HG03025 (cell line): ENCODE measurements around the gene SLC7A5.
A peak's percentile ranks its signal among the peaks of the same experiment; 100 is the strongest.
"Not testable (repeated sequence)": the region's sequence is repeated elsewhere in the genome, so short reads cannot be mapped to it uniquely, and the experiment has no call there.

Experiments used
- ATAC-seq: cut with Tn5 transposase; IDR thresholded peaks from one replicate; pipeline ENCODE4 v1.9.1; 2021; ENCODE audit warnings: mild to moderate bottlenecking, moderate library complexity; ENCODE audit not compliant: unreplicated experiment, low FRiP score

The SLC7A5 gene

GRCh38 chr16:87824991-87825841 lies 44.1 kb downstream of the SLC7A5 start:
- no peak for ATAC-seq

- no peak for ATAC-seq
Measured at GRCh38 chr16:87824016-87824990, 45.0 kb downstream of the SLC7A5 start.

- no peak for ATAC-seq
Measured at GRCh38 chr16:87823181-87823929, 46.0 kb downstream of the SLC7A5 start.

- no peak for ATAC-seq
Measured at GRCh38 chr16:87822108-87822970, 47.0 kb downstream of the SLC7A5 start.

GRCh38 chr16:87821376-87822107 lies 47.8 kb downstream of the SLC7A5 start:
- ATAC-seq, result no peak

- no peak for ATAC-seq
Measured at GRCh38 chr16:87819983-87820382, 49.3 kb downstream of the SLC7A5 start.

- ATAC-seq, result no peak
Measured at GRCh38 chr16:87819282-87819681, 50.0 kb downstream of the SLC7A5 start.

GRCh38 chr16:87818533-87819161 lies 50.7 kb downstream of the SLC7A5 start:
- no peak for ATAC-seq

- ATAC-seq, result no peak
Measured at GRCh38 chr16:87817910-87818309, 51.4 kb downstream of the SLC7A5 start.

GRCh38 chr16:87817370-87817769 lies 51.9 kb downstream of the SLC7A5 start:
- ATAC-seq, result not testable (repeated sequence)

- no peak for ATAC-seq
Measured at GRCh38 chr16:87816507-87817100, 52.7 kb downstream of the SLC7A5 start.

- ATAC-seq, result no peak
Measured at GRCh38 chr16:87815567-87815966, 53.7 kb downstream of the SLC7A5 start.

- ATAC-seq, result no peak
Measured at GRCh38 chr16:87812200-87812656, 57.1 kb downstream of the SLC7A5 start.

GRCh38 chr16:87811454-87811853 lies 57.9 kb downstream of the SLC7A5 start:
- ATAC-seq, result not testable (repeated sequence)

- ATAC-seq, result peak; percentile 45
Measured at GRCh38 chr16:87809150-87809902, 60.0 kb downstream of the SLC7A5 start.

GRCh38 chr16:87808108-87808507 lies 61.2 kb downstream of the SLC7A5 start:
- ATAC-seq, result no peak
